ENCODE results near the gene GNB3.
"Not testable (repeated sequence)": the region's sequence is repeated elsewhere in the genome, so short reads cannot be mapped to it uniquely, and the experiment has no call there.

The GNB3 gene

DNA sequence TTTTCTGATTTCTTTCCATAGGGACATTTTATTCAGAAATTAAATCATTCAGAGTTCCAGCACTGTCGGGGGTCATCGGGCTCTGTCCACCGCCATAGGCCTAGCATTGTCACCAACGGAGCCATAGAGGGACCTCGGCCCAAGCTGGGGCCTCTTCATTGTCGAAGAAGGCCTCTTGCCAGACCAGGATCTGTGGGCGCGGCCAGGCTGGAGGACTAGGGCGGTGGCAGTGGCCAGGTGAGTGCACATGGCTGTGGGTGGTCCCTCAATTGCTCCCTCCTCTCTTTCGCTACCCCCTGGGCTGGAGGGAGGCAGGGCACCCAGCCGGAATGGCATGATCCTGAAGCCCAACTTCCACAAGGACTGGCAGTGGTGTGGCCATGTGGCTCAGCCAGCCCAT, 43.0 kb downstream of the GNB3 start:
- DNase-seq (ENCODE audit: low spot score): no peak

DNA sequence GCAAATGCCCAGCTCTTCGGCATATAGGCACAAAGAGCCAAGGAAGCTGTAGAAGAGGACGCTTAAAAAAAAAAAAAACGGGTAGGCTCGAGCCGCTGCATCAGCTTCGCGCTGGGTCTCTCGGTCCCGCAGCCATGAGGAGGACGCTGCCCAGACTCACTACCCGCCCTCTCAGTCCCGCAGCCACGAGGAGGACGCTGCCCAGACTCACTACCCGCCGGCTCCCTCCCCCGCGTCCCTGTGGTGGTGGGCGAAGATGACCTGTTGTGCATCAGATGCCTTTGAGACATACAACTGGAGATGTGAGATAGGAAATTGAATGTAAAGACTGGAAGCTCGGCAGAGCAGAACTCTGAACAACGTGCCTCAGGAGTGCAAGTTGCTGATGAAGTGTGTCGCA, 43.8 kb downstream of the GNB3 start:
- no peak for DNase-seq (ENCODE audit: low spot score)

DNA sequence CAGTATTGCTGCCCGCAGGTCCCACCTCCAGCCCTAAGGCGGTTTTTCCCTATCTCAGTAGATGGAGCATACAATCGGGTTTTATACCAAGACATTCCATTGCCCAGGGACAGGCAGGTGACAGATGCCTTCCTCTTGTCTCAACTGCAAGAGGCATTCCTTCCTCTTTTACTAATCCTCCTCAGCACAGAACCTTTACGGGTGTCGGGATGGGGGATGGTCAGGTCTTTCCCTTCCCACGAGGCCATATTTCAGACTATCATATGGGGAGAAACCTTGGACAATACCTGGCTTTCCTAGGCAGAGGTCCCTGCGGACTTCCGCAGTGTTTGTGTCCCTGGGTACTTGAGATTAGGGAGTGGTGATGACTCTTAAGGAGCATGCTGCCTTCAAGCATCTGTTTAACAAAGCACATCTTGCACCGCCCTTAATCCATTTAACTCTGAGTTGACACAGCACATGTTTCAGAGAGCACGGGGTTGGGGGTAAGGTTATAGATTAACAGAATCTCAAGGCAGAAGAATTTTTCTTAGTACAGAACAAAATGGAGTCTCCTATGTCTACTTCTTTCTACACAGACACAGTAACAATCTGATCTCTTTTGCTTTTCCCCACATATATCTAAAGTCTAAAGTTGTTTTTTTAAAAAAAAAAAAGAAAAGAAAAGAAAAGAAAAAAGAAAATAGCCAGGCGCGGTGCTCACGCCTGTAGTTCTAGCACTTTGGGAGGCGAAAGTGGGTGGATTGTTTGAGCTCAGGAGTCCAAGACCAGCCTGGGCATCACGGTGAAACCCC, 45.7 kb downstream of the GNB3 start:
- DNase-seq (ENCODE audit: low spot score): not testable (repeated sequence)

GRCh38 chr12:6887460-6887859, 46.7 kb downstream of the GNB3 start:
- no peak for DNase-seq (ENCODE audit: low spot score)

DNA sequence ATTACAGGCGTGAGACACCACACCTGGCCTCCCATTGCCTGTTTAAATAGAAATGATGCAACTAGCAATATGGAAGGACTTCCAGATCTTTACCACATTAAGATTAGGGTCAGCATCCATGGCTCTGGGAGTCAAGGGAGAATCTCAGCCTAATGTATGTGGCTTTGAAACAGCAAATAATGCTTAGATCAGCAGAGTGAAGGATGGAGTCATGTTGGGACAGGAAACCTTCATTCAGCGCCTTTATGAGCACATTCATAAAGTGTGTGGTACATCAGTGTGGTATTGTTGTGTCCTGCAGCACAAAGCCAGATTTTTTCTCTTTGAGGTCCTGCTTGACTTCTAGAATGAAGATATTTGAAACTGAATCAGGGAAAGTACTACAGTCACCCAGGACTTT, 47.6 kb downstream of the GNB3 start:
- no peak for DNase-seq (ENCODE audit: low spot score)

GRCh38 chr12:6888794-6889193, 48.1 kb downstream of the GNB3 start:
- DNase-seq (ENCODE audit: low spot score): not testable (repeated sequence)

GRCh38 chr12:6889775-6890573, 49.2 kb downstream of the GNB3 start:
- not testable (repeated sequence) for DNase-seq (ENCODE audit: low spot score)

DNA sequence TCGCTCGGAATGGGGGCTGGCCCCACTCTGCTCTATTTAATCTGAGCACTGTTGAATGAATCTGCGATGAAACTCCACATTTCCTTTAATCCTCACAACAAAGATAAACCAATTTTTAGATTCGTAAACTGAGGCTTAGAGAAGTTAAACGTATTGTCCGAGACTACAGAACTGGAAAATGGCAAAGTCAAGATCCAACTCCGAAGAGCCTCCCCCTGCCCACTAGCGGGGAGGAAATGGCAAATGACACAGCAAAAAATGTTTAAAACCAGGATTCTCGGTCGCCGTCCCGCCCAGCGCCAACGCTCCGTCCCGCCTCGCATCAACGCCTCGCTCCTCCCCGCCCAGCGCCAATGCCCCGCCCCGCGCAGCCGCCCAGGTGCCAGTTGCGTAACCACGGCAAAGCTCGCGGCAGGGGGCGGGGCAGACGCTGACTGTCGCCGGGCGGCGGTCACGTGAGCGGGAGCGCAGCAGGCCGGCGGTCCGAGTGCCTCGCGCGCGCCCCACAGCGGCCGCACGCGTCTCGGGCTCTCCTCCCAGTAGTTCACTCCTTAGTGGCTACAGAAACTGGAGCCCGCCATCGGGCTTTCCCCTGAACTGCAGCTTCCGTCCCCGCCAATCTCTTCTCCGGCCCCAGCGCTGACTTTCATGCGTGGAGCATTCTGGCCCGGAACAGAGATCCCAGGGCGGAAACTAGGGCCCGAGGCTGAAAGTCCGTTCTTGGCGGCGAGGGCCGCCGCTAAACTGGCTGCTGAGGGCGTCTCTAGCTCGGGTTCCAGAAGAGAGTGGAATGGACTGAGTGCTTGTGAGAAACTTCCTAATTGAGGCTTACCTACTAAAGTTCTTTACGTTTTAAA, 50.3 kb downstream of the GNB3 start:
- DNase-seq (ENCODE audit: low spot score): peak; percentile 98

DNA sequence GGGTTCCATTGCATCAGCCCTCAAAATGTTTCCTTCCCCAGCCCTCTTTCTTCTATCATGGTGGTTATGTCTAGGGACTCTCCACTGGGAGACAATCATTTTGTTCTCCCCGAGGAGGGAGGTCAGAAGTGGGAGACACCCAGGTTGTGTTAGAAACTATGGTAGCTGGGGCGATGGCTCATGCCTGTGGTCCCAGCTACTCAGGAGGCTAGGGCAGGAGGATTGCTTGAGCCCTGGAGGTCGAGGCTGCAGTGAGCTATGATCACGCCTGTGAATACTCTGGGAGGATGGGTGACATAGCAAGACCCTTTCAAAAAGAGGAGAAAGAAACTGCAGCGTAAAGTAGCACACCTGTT, 50.9 kb downstream of the GNB3 start:
- no peak for DNase-seq (ENCODE audit: low spot score)

DNA sequence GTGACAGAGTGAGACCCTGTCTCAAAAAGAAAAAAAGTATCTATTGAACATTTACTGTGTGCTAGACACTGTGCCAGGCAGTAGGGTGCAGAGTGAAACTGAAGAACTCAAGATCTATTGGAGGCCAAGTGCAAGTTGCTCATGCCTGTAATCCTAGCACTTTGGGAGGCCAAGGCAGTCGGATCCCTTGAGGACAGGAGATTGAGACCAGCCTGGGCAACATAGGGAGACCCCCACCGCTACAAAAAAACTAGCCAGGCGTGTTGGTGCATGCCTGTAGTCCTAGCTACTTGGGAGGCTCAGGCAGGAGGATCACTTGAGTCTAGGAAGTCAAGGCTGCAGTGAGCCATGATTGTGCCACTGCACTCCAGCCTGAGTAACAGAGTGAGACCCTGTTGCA, 52.0 kb downstream of the GNB3 start:
- not testable (repeated sequence) for DNase-seq (ENCODE audit: low spot score)

- no peak for DNase-seq (ENCODE audit: low spot score)
Measured at GRCh38 chr12:6894321-6894720, 53.6 kb downstream of the GNB3 start.
